Measurements from ENCODE around the gene PIGB. TPM values are rescaled to one million over a fixed set of nuclear protein-coding genes. Genes with fewer than 3 reads are reported as not detected.

The PIGB gene
- total RNA-seq, 1 experiment from 2014 or later: 19.3 TPM

DNA sequence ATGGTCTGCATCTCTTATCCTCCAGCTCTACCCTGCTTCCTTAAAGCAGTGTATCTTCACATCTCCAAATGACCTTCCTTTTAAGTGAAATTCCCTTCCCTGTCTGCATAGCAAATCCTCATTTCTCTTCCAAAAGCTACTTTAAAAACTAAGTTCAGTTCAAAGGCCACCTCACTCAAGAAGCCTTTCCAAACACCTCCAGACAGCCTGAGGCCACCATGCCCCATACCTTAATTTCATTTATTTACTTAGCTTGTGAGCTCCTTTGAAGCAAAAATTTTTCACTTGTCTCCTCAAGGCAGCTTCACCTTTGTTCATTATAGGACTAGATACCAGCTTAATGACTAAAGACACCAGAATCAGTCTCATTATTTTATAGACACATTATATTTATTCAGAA lies 39.4 kb downstream of the PIGB start:
- Histone ChIP-seq H3K9me3 (ENCODE audit: control insufficient read depth, insufficient read depth, low read depth, low read length) (no peaks in the 10 kb centered on the region), H3K36me3 (ENCODE audit: control insufficient read depth, insufficient read depth, low read length) (no peaks in the 10 kb centered on the region), H3K27ac (ENCODE audit: low read length) (no peak overlapping the region), H3K27me3 (ENCODE audit: control insufficient read depth, insufficient read depth, low read length) (no peaks in the 10 kb centered on the region), H3K4me3 (ENCODE audit: low read depth in 2 of 2, low read length in 2 of 2) (no peak overlapping the region), H3K4me1 (ENCODE audit: control insufficient read depth, insufficient read depth, low read length) (no peaks in the 10 kb centered on the region)
- in situ Hi-C loops (cut with HindIII; ENCODE audit: low pct_unique_long_range_greater_than_20kb, low sequenced_read_pairs): no loop called here
- CTCF ChIA-PET: interaction anchor here (0.6 to 1.2 kb wide), 2 partner anchors 65 to 77 kb away, joined by 3 to 8 read pairs; no protein-coding TSS in a partner anchor
- POLR2A ChIA-PET: interaction anchor here (0.9 kb wide), 1 partner anchor 50 kb away, joined by 3 read pairs; the partner anchor contains the start of genes CCPG1 and PIERCE2
- ATAC-seq (no peak), DNase-seq (ENCODE audit: low read depth, low spot score) (no peak)
- TF ChIP-seq POLR2AphosphoS5 (IDR thresholded peaks at IDR 0.05; ENCODE audit: low read depth, low read length): no peak
- intact Hi-C loops (cut with micrococcal nuclease; ENCODE audit: unreplicated experiment): no loop called here
- BruUV-seq (replicated peaks): no TSS peak

DNA sequence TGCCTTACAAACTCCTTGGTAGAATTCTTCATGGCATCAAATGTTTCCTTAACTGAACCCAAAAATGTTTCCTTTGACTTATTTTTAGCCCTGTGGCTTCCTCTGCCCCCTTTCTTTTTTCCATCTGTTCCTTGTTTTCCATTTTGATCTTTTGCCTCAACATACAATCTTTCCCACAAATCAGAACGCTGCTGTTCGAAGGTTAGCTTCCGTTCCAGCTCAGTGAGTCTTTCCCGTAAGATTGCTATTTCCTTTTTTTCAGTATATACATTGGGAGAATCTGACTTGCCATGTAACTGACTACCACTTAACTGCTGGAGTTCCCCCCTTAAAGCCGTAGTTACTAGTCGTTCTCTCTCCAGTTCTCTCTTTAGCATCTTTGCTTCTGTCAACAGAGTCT lies 41.2 kb downstream of the PIGB start:
- Histone ChIP-seq H3K9me3 (ENCODE audit: control insufficient read depth, insufficient read depth, low read depth, low read length) (no peaks in the 10 kb centered on the region), H3K4me1 (ENCODE audit: control insufficient read depth, insufficient read depth, low read length) (no peaks in the 10 kb centered on the region), H3K27me3 (ENCODE audit: control insufficient read depth, insufficient read depth, low read length) (no peaks in the 10 kb centered on the region), H3K4me3 (ENCODE audit: low read depth in 2 of 2, low read length in 2 of 2) (no peak overlapping the region), H3K36me3 (ENCODE audit: control insufficient read depth, insufficient read depth, low read length) (no peaks in the 10 kb centered on the region), H3K27ac (ENCODE audit: low read length) (no peak overlapping the region)
- CTCF ChIA-PET: interaction anchor here (0.9 kb wide), 1 partner anchor 36 kb away, joined by 5 read pairs; no protein-coding TSS in a partner anchor
- POLR2A ChIA-PET: no interaction called here
- intact Hi-C loops (cut with micrococcal nuclease; ENCODE audit: unreplicated experiment) (no loop called here), in situ Hi-C loops (cut with HindIII; ENCODE audit: low pct_unique_long_range_greater_than_20kb, low sequenced_read_pairs) (no loop called here)
- ATAC-seq (no peak), DNase-seq (ENCODE audit: low read depth, low spot score) (no peak)
- BruUV-seq (replicated peaks): no TSS peak
- TF ChIP-seq POLR2AphosphoS5 (IDR thresholded peaks at IDR 0.05; ENCODE audit: low read depth, low read length) (no peak), SIN3A (IDR thresholded peaks at IDR 0.05; ENCODE audit: borderline replicate concordance, insufficient read depth, low read depth, low read length) (no peak), TCF7L2 (IDR thresholded peaks at IDR 0.05; ENCODE audit: low read depth, low read length) (no peak)
- TF ChIP-seq, protein P1, sequence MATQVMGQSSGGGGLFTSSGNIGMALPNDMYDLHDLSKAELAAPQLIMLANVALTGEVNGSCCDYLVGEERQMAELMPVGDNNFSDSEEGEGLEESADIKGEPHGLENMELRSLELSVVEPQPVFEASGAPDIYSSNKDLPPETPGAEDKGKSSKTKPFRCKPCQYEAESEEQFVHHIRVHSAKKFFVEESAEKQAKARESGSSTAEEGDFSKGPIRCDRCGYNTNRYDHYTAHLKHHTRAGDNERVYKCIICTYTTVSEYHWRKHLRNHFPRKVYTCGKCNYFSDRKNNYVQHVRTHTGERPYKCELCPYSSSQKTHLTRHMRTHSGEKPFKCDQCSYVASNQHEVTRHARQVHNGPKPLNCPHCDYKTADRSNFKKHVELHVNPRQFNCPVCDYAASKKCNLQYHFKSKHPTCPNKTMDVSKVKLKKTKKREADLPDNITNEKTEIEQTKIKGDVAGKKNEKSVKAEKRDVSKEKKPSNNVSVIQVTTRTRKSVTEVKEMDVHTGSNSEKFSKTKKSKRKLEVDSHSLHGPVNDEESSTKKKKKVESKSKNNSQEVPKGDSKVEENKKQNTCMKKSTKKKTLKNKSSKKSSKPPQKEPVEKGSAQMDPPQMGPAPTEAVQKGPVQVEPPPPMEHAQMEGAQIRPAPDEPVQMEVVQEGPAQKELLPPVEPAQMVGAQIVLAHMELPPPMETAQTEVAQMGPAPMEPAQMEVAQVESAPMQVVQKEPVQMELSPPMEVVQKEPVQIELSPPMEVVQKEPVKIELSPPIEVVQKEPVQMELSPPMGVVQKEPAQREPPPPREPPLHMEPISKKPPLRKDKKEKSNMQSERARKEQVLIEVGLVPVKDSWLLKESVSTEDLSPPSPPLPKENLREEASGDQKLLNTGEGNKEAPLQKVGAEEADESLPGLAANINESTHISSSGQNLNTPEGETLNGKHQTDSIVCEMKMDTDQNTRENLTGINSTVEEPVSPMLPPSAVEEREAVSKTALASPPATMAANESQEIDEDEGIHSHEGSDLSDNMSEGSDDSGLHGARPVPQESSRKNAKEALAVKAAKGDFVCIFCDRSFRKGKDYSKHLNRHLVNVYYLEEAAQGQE (IDR thresholded peaks at IDR 0.05; ENCODE audit: insufficient read depth in 1 of 2, low read depth in 2 of 2, low read length in 1 of 2): no peak
- TF ChIP-seq, protein P2, sequence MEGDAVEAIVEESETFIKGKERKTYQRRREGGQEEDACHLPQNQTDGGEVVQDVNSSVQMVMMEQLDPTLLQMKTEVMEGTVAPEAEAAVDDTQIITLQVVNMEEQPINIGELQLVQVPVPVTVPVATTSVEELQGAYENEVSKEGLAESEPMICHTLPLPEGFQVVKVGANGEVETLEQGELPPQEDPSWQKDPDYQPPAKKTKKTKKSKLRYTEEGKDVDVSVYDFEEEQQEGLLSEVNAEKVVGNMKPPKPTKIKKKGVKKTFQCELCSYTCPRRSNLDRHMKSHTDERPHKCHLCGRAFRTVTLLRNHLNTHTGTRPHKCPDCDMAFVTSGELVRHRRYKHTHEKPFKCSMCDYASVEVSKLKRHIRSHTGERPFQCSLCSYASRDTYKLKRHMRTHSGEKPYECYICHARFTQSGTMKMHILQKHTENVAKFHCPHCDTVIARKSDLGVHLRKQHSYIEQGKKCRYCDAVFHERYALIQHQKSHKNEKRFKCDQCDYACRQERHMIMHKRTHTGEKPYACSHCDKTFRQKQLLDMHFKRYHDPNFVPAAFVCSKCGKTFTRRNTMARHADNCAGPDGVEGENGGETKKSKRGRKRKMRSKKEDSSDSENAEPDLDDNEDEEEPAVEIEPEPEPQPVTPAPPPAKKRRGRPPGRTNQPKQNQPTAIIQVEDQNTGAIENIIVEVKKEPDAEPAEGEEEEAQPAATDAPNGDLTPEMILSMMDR (IDR thresholded peaks at IDR 0.05): no peak

DNA sequence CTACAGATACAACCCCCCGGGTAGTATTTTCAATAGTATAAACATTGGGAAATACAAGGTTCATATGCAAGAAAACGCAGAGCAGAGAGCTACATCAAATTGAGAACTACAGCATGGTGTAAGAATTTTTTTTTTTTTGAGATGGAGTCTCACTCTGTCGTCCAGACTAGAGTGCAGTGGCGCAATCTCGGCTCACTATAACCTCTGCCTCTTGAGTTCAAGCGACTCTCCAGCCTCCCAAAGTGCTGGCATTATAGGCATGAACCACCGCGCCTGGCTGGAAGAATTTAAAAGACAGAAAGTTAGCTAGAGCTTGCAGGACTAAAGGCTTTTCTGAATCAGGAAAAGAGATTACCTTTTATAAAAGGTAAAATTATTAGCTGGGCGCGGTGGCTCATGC lies 42.0 kb downstream of the PIGB start:
- no peaks in the 10 kb centered on the region for H3K27me3 ChIP-seq (ENCODE audit: control insufficient read depth, insufficient read depth, low read length)
- no TSS peak for BruUV-seq (replicated peaks)
- H3K27ac ChIP-seq (ENCODE audit: low read length): no peak overlapping the region
- H3K36me3 ChIP-seq (ENCODE audit: control insufficient read depth, insufficient read depth, low read length): no peaks in the 10 kb centered on the region
- in situ Hi-C loops (cut with HindIII; ENCODE audit: low pct_unique_long_range_greater_than_20kb, low sequenced_read_pairs): no loop called here
- intact Hi-C loops (cut with micrococcal nuclease; ENCODE audit: unreplicated experiment): no loop called here
- TF ChIP-seq, protein P1 (IDR thresholded peaks at IDR 0.05; ENCODE audit: insufficient read depth in 1 of 2, low read depth in 2 of 2, low read length in 1 of 2): no peak
- TF ChIP-seq, protein P2 (IDR thresholded peaks at IDR 0.05): no peak
- TF ChIP-seq TCF7L2 (IDR thresholded peaks at IDR 0.05; ENCODE audit: low read depth, low read length) (no peak), SIN3A (IDR thresholded peaks at IDR 0.05; ENCODE audit: borderline replicate concordance, insufficient read depth, low read depth, low read length) (no peak), POLR2AphosphoS5 (IDR thresholded peaks at IDR 0.05; ENCODE audit: low read depth, low read length) (no peak)
- H3K9me3 ChIP-seq (ENCODE audit: control insufficient read depth, insufficient read depth, low read depth, low read length): no peaks in the 10 kb centered on the region
- CTCF ChIA-PET: interaction anchor here (0.5 to 0.9 kb wide), 2 partner anchors 35 to 92 kb away, joined by 5 read pairs; no protein-coding TSS in a partner anchor
- DNase-seq (ENCODE audit: low read depth, low spot score) (no peak), ATAC-seq (no peak)
- no peak overlapping the region for H3K4me3 ChIP-seq (ENCODE audit: low read depth in 2 of 2, low read length in 2 of 2)
- no peaks in the 10 kb centered on the region for H3K4me1 ChIP-seq (ENCODE audit: control insufficient read depth, insufficient read depth, low read length)
- POLR2A ChIA-PET: no interaction called here
